ENCODE data around the gene KIR2DL3.
"Not testable (repeated sequence)": the region's sequence is repeated elsewhere in the genome, so short reads cannot be mapped to it uniquely, and the experiment has no call there.

Gene KIR2DL3

GRCh38 chr19:54738306-54738705 lies at the start of gene KIR2DL3:
KIR2DL3 (plus strand) TSS chr19:54738513; CDS start chr19:54738546, 33 bp downstream.
- not testable (repeated sequence) for DNase-seq

DNA sequence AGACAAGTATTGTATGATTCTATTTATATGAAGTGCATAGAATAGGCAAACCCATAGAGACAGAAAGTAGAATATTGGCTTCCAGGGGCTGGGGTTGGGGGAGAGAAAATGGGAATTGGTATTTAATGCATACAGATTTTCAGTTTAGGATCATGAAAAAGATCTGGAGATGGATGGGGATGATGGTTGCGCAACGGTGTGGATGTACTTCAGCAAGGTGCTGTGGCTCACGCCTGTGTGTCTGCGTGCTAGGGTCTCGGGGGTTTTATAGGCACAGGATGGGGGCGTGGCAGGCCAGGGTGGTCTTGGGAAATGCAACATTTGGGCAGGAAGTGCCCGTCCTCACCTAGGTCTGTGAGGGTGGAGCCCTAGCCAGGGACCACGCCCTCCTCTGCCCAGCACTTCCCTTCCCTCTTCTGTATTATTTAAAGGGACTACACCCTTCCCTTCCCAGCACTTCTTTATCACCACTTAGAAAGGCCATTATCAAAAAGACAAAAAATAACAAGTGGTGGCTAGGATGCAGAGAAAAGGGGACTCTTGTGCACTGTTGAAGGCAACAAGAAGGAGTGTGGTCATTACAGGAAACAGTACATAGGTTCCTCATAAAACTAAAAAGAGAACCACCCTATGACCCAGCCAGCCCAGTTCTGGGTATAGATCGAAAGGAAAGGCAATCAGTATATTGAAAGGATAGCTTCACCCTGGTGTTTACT lies 46.6 kb upstream of the KIR2DL3 start:
- DNase-seq = no peak

GRCh38 chr19:54692298-54692615 lies 46.1 kb upstream of the KIR2DL3 start:
- no peak for DNase-seq

- DNase-seq = peak; percentile 4
Measured at GRCh38 chr19:54694648-54695047, 43.7 kb upstream of the KIR2DL3 start.

- no peak for DNase-seq
Measured at GRCh38 chr19:54696117-54696548, 42.2 kb upstream of the KIR2DL3 start.

GRCh38 chr19:54696766-54697165 lies 41.5 kb upstream of the KIR2DL3 start:
- no peak for DNase-seq

GRCh38 chr19:54697716-54698115 lies 40.6 kb upstream of the KIR2DL3 start:
- DNase-seq = not testable (repeated sequence)

DNA sequence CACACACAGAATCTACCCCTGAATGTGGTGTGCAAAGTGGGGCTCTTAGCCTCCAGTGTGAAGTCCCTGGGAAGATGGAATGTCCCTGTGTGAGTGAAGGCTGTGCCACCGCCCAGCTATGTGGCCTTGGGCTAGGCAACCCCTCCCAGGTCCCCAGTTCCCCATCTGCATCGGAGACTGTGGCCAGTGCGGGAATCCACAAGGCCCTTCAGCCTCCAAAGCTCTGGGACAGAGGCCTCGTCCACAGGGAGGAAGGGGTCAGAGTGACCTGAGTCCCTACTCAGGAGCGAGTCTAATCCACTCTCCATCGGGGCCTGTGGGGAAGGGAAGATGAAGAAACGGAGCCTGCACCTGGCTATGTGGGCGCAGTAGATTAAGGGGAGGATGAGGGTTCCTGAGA lies 33.4 kb upstream of the KIR2DL3 start:
- no peak for DNase-seq

DNA sequence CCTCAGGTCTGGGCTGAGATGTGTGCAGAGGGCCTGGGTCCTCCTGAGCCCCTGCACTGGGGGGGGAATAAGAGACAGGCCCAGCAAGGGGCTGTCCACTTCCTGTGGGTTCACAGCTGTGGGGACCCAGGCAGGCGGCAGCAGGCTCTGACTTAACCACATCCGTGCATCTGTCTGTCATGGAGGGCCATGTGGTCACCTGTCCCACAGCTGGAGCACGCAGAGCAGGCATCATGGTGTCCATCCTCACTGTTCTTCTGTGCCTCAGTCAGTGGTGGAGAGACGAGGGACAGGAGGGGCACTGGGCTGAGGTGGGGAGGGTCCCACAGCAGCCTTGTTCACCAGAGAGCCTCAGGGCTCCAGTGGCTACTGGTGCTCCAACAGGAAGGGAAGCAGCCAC lies 30.4 kb upstream of the KIR2DL3 start:
- DNase-seq = peak; percentile 18

DNA sequence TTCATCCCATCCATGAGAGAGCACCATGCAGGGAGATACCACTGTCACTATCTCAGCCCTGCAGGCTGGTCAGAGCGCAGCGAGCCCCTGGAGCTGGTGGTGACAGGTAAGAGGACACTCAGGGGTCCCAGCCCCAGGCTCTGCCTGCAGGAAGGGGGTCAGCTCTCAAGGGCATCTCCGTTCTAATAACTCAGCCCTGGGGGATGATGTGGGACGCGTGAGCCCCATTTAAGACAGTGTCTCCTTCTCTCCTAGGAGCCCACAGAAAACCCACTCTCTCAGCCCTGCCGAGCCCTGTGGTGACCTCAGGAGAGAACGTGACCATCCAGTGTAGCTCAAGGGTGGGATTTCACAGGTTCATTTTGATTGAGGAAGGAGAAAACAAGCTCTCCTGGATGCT lies 29.5 kb upstream of the KIR2DL3 start:
- DNase-seq = no peak

DNA sequence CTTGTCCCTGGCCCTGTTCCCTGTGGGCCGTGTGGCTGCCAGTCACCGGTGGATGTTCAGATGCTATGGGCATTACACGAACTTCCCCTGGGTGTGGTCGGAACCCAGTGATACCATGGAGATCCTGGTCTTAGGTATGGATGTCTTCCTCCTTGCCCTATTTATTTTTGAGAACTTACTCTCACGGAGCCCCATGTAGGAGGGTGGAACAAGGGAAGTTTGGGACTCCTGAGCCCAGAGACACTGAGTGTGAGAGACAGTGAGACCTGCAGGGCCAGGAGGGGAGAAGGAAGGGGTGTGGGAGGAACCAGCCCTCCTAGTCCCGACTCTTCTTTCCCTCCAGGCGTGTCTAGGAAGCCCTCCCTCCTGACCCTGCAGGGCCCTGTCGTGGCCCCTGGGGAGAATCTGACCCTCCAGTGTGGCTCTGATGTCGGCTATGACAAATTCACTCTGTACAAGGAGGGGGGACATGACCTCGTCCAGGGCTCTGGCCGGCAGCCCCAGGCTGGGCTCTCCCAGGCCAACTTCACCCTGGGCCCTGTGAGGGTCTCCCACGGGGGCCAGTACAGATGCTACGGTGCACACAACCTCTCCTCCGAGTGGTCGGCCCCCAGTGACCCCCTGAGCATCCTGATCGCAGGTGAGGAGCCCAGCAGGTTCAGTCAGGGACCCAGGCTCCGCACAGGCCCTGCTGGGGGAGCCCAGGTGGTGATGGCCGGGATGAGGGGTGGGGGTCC lies 28.9 kb upstream of the KIR2DL3 start:
- DNase-seq = no peak

GRCh38 chr19:54709956-54710355 lies 28.4 kb upstream of the KIR2DL3 start:
- not testable (repeated sequence) for DNase-seq

DNA sequence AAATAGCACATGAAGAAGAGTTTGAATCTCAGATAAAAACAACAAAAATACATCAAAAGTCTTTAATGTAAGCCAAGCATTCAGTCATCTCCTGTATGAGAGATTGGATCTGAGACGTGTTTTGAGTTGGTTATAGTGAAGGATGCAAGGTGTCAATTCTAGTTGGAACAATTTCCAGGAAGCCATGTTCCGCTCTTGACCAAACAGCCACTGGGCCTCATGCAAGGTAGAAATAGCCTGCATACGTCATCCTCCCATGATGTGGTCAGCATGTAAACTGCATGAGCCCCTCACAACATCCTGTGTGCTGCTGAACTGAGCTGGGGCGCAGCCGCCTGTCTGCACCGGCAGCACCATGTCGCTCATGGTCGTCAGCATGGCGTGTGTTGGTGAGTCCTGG lies 14.2 kb upstream of the KIR2DL3 start, which contains the start of gene KIR3DL3:
Gene KIR3DL3 (plus strand): TSS at position 301 of the 400 bp plus-strand sequence. CDS start 55 bp downstream, at position 356.
- no peak for DNase-seq

DNA sequence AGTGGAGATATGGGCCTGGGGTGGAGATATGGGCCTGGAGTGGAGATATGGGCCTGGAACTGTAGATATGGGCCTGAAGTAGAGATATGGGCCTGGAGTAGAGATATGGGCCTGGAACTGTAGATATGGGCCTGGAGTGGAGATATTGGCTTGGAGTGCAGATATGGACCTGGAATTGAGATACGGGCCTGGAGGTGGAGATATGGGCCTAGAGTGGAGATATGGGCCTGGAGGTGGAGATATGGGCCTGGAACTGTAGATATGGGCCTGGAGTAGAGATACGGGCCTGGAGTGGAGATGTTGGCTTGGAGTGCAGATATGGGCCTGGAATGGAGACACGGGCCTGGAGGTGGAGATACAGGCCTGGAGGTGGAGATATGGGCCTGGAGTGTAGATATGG lies 13.7 kb upstream of the KIR2DL3 start:
- no peak for DNase-seq

- no peak for DNase-seq
Measured at GRCh38 chr19:54725321-54725720, 13.0 kb upstream of the KIR2DL3 start.

DNA sequence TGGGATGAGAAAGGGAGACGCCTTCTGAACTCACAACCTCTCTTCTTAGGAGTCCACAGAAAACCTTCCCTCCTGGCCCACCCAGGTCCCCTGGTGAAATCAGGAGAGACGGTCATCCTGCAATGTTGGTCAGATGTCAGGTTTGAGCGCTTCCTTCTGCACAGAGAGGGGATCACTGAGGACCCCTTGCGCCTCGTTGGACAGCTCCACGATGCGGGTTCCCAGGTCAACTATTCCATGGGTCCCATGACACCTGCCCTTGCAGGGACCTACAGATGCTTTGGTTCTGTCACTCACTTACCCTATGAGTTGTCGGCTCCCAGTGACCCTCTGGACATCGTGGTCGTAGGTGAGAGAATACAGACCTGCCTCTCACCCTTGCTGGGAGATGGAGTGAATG lies 10.8 kb upstream of the KIR2DL3 start:
- DNase-seq = no peak

GRCh38 chr19:54728167-54728566 lies 10.1 kb upstream of the KIR2DL3 start:
- no peak for DNase-seq

DNA sequence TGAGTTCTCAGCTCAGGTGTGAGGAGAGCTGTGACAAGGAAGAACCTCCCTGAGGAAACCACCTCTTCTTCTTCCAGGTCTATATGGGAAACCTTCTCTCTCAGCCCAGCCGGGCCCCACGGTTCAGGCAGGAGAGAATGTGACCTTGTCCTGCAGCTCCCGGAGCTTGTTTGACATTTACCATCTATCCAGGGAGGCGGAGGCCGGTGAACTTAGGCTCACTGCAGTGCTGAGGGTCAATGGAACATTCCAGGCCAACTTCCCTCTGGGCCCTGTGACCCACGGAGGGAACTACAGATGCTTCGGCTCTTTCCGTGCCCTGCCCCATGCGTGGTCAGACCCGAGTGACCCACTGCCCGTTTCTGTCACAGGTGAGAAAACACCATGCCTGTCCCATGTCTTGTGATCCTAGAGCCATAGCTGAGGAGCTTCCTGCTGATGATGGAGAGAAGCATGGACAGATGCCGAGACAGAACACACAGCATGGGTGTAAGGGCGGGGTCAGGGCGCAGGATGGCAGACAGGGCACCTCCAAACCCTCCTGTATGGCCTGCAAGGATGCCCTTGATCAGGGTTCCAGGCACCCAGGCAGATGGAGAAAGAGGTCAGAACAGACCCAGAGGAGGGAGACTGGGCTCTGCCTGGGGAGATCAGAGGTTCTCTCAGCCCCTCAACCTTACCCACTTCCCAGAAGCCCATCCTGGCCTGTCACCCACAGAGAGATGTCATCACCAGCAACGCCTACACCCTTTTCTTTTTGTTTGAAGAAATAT lies 8.7 kb upstream of the KIR2DL3 start:
- no peak for DNase-seq

DNA sequence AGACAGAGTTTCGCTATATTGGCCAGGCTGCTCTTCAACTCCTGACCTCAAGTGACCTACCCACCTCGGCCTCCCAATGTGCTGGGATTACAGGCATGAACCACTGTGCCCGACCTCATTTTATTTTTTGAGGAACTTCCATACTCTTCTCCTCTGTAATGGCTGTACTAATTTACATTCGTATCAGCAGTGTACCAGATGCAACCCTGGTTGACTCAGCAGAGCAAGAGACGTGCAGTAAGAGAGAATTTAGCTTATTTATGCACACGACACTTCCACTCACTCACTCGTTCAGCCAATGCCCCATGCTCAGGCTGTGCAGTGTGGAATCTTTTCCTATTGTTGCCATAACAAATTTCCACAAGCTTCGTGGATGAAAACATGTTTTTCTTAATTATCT lies 7.1 kb upstream of the KIR2DL3 start:
- no peak for DNase-seq

DNA sequence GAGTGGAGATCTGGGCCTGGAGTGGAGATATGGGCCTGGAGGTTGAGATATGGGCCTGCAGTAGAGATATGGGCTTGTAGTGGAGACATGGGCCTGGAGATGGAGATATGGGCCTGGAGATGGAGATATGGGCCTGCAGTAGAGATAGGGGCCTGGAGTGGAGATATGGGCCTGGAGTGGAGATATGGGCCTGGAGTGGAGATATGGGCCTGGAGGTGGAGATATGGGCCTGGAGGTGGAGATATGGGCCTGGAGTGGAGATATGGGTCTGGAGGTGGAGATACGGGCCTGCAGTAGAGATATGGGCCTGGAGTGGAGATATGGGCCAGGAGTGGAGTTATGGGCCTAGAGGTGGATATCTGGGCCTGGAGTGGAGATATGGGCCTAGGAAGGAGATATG lies 402 bp downstream of the KIR2DL3 start:
- DNase-seq = no peak

DNA sequence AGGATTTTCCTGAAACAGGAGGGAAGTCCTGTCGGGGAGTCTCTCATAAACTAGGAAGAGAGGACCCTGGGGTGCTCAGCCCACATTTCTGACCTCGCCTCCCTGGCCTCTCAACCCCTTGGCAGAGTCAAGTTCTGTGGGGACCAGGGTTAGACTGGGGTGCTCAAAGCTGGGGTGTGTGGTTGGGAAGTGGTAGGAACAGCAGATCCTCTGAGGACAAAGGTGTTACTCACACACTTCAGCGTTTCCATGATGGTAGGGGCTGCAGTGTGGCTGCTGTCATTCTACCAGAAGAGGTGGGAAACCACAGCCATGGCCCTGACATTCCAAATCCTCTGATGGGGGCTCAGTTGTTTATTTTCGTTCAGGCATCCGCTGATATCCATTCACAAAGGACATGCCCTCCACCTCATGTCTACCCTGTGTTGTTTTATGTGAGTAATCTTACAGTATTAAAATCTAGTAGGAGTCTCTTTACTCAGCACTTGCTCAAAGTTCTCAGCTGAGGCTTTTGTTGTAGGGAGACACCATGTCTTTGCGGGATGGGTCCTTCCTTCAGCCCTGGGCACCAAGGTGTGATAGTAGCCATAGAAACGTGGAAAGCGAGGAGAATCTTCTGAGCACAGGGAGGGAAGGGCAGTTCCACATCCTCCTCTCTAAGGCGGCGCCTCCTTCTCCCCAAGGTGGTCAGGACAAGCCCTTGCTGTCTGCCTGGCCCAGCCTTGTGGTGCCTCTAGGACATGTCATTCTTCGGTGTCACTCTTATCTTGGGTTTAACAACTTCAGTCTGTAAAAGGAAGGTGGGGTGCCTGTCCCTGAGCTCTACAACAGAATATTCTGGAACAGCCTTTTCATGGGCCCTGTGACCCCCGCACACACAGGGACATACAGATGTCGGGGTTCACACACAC lies 1.5 kb downstream of the KIR2DL3 start:
- DNase-seq = no peak

- DNase-seq = not testable (repeated sequence)
Measured at GRCh38 chr19:54741950-54742349, 3.6 kb downstream of the KIR2DL3 start.

- DNase-seq = not testable (repeated sequence)
Measured at GRCh38 chr19:54744080-54744479, 5.8 kb downstream of the KIR2DL3 start.
